Activated gamma-delta T cell treated with anti-CD3 and anti-CD28 coated beads, Interleukin-2, amount 50 U/mL, for 16 hours (primary cell): Measurements from ENCODE around the gene CD4.

Source experiments
- DNase-seq: peaks from one replicate; pipeline ENCODE4 v3.0.0-alpha.2; 2020; ENCODE audit warnings: low read depth

The CD4 gene

GRCh38 chr12:6817098-6817497 lies 27.8 kb downstream of the CD4 start:
- DNase-seq, result no peak

GRCh38 chr12:6817662-6818157 lies 28.4 kb downstream of the CD4 start:
- no peak for DNase-seq

- no peak for DNase-seq
Measured at GRCh38 chr12:6818222-6818621, 28.9 kb downstream of the CD4 start.

GRCh38 chr12:6818645-6819044 lies 29.3 kb downstream of the CD4 start:
- no peak for DNase-seq

- no peak for DNase-seq
Measured at GRCh38 chr12:6819106-6820030, 30.0 kb downstream of the CD4 start.

- DNase-seq, result no peak
Measured at GRCh38 chr12:6820166-6820565, 30.8 kb downstream of the CD4 start.

GRCh38 chr12:6821591-6822425 lies 32.5 kb downstream of the CD4 start, which contains the start of gene GPR162:
Gene GPR162 (plus strand): TSS chr12:6821821. CDS start chr12:6823899, 2,078 bp downstream.
- no peak for DNase-seq

GRCh38 chr12:6822426-6823135 lies 33.3 kb downstream of the CD4 start:
- no peak for DNase-seq

- DNase-seq, result no peak
Measured at GRCh38 chr12:6823182-6824084, 34.1 kb downstream of the CD4 start.

GRCh38 chr12:6824085-6824775 lies 34.9 kb downstream of the CD4 start:
- DNase-seq, result no peak

GRCh38 chr12:6824901-6825381 lies 35.6 kb downstream of the CD4 start:
- no peak for DNase-seq

GRCh38 chr12:6825398-6826124 lies 36.2 kb downstream of the CD4 start:
- DNase-seq, result peak; percentile 62

GRCh38 chr12:6826125-6826733 lies 36.9 kb downstream of the CD4 start:
- DNase-seq, result no peak

GRCh38 chr12:6826734-6827436 lies 37.6 kb downstream of the CD4 start:
- DNase-seq, result no peak

GRCh38 chr12:6827437-6827911 lies 38.1 kb downstream of the CD4 start:
- no peak for DNase-seq

- no peak for DNase-seq
Measured at GRCh38 chr12:6827982-6828780, 38.9 kb downstream of the CD4 start, which contains the start of gene P3H3. Gene P3H3 (plus strand): TSS chr12:6828407. CDS start chr12:6828441, 34 bp downstream.
